Measurements from ENCODE around the gene BUB1B. TPM values are rescaled to one million over a fixed set of nuclear protein-coding genes. Genes with fewer than 3 reads are reported as not detected.

BUB1B gene
- total RNA-seq, 1 donor from 2014 or later: 0.85 TPM

- Histone ChIP-seq H3K27me3 (ENCODE audit: low read depth) (peaks cover 29% of the 10 kb centered on the region), H3K9me3 (replicated peaks) (no peaks in the 10 kb centered on the region), H3K4me1 (peaks cover 40% of the 10 kb centered on the region), H3K4me3 (no peak overlapping the region), H3K36me3 (no peaks in the 10 kb centered on the region), H3K27ac (replicated peaks) (peak overlapping the region; percentile 30)
- intact Hi-C loops (cut with micrococcal nuclease): no loop called here
- peak; percentile 15 for DNase-seq
- TF ChIP-seq CTCF (IDR thresholded peaks at IDR 0.05; ENCODE audit: borderline replicate concordance): no peak
Measured at GRCh38 chr15:40249477-40250303, 88.8 kb downstream of the BUB1B start.

GRCh38 chr15:40250304-40250656 lies 89.4 kb downstream of the BUB1B start:
- TF ChIP-seq CTCF (IDR thresholded peaks at IDR 0.05; ENCODE audit: borderline replicate concordance): no peak
- intact Hi-C loops (cut with micrococcal nuclease): no loop called here
- no peaks in the 10 kb centered on the region for H3K9me3 ChIP-seq (replicated peaks)
- H3K27me3 ChIP-seq (ENCODE audit: low read depth): peaks cover 35% of the 10 kb centered on the region
- no peaks in the 10 kb centered on the region for H3K36me3 ChIP-seq
- no peak overlapping the region for H3K27ac ChIP-seq (replicated peaks)
- DNase-seq: no peak
- no peak overlapping the region for H3K4me3 ChIP-seq
- H3K4me1 ChIP-seq: peaks cover 40% of the 10 kb centered on the region

GRCh38 chr15:40250771-40251483 lies 90.1 kb downstream of the BUB1B start:
- DNase-seq: peak; percentile 9
- Histone ChIP-seq H3K36me3 (no peaks in the 10 kb centered on the region), H3K4me3 (no peak overlapping the region), H3K4me1 (peaks cover 40% of the 10 kb centered on the region), H3K9me3 (replicated peaks) (no peaks in the 10 kb centered on the region), H3K27ac (replicated peaks) (peak overlapping the region; percentile 72), H3K27me3 (ENCODE audit: low read depth) (peaks cover 41% of the 10 kb centered on the region)
- no peak for TF ChIP-seq CTCF (IDR thresholded peaks at IDR 0.05; ENCODE audit: borderline replicate concordance)
- intact Hi-C loops (cut with micrococcal nuclease): no loop called here

- peak; percentile 61 for DNase-seq
- Histone ChIP-seq H3K4me3 (peak overlapping the region; percentile 69), H3K4me1 (peaks cover 40% of the 10 kb centered on the region), H3K27me3 (ENCODE audit: low read depth) (peaks cover 45% of the 10 kb centered on the region), H3K9me3 (replicated peaks) (no peaks in the 10 kb centered on the region), H3K36me3 (no peaks in the 10 kb centered on the region), H3K27ac (replicated peaks) (peak overlapping the region; percentile 72)
- TF ChIP-seq CTCF (IDR thresholded peaks at IDR 0.05; ENCODE audit: borderline replicate concordance): no peak
- intact Hi-C loops (cut with micrococcal nuclease): no loop called here
Measured at GRCh38 chr15:40251486-40252140, 90.7 kb downstream of the BUB1B start.

- Histone ChIP-seq H3K36me3 (no peaks in the 10 kb centered on the region), H3K4me1 (peaks cover 40% of the 10 kb centered on the region), H3K9me3 (replicated peaks) (no peaks in the 10 kb centered on the region), H3K4me3 (peak overlapping the region; percentile 69), H3K27ac (replicated peaks) (peak overlapping the region; percentile 72), H3K27me3 (ENCODE audit: low read depth) (peaks cover 45% of the 10 kb centered on the region)
- intact Hi-C loops (cut with micrococcal nuclease): no loop called here
- peak; percentile 12 for DNase-seq
- TF ChIP-seq CTCF (IDR thresholded peaks at IDR 0.05; ENCODE audit: borderline replicate concordance): no peak
Measured at GRCh38 chr15:40252141-40252437, 91.2 kb downstream of the BUB1B start.

All from left ventricle myocardium inferior (tissue), 1 donor.